Upper lobe of left lung (tissue), 6 donors: Measurements from ENCODE around the gene SUSD2. TPM values are rescaled to one million over a fixed set of nuclear protein-coding genes. Genes with fewer than 3 reads are reported as not detected.

ENCODE experiments used
- ATAC-seq, 2 donors: fragments of 200-7000 bp; cut with Tn5 transposase; one replicate each; pipeline ENCODE4 v1.9.1; 2022; ENCODE audit warnings: mild to moderate bottlenecking in 2 of 2, moderate library complexity in 2 of 2; ENCODE audit not compliant: low FRiP score in 2 of 2
- DNase-seq, 2 donors: peaks; one replicate each; pipeline ENCODE4 v3.0.0-alpha.2; 2019 to 2020
- H3K27ac ChIP-seq, 4 donors: fragments of 200-600 bp; sonication (generic); one replicate each; pipeline ENCODE4 v1.5.1; 2016 to 2019
- H3K27me3 ChIP-seq, 4 donors: fragments of 200-600 bp; sonication (generic); one replicate each; pipeline ENCODE4 v1.5.1; 2017 to 2019
- H3K36me3 ChIP-seq, 4 donors: fragments of 200-600 bp; sonication (generic); one replicate each; pipeline ENCODE4 v1.5.1; 2016 to 2019
- H3K4me1 ChIP-seq, 4 donors: fragments of 200-600 bp; sonication (generic); one replicate each; pipeline ENCODE4 v1.5.1; 2018 to 2019
- H3K4me3 ChIP-seq, 4 donors: fragments of 200-600 bp; sonication (generic); one replicate each; pipeline ENCODE4 v1.5.1; 2017 to 2019; ENCODE audit warnings: mild to moderate bottlenecking in 2 of 4, moderate library complexity in 1 of 4
- H3K9me3 ChIP-seq, 4 donors: fragments of 200-600 bp; sonication (generic); one replicate each; pipeline ENCODE4 v1.5.1; 2018 to 2019
- EP300 ChIP-seq, 4 donors: sonication (generic); formaldehyde crosslinking; IDR thresholded peaks; one replicate each; pipeline ENCODE4 v1.5.1; 2017; ENCODE audit warnings: antibody characterized with exemption in 4 of 4, control low read depth in 2 of 4
- POLR2A ChIP-seq, 4 donors: fragments of 450-650 bp; IDR thresholded peaks; one replicate each; pipeline ENCODE4 v1.5.1; 2016 to 2017; ENCODE audit warnings: antibody characterized with exemption in 4 of 4, mild to moderate bottlenecking in 2 of 4
- POLR2AphosphoS5 ChIP-seq, 2 donors: sonication (generic); formaldehyde crosslinking; IDR thresholded peaks; one replicate each; pipeline ENCODE4 v1.5.1; 2017; ENCODE audit warnings: antibody characterized with exemption in 2 of 2
- WGBS, 2 donors: methylation state at CpG; one replicate each; pipeline ENCODE4 v1.1.5; 2017 to 2018; 5-methylcytosine and 5-hydroxymethylcytosine counted together
- total RNA-seq, 6 donors: library from RNA; depleted of rRNA in 4 of 6; stranded (reverse); fragments of >200 nt in 4 of 6; gene quantifications; one replicate each; pipeline versions ENCODE4 v1.1.0 to v1.2.1, GENCODE V29; 2016 to 2021
- TF ChIP-seq, protein P1 (sequence below), 6 experiments: fragments of 450-650 bp in 4 of 6; fragments of 200-600 bp in 2 of 6; sonication (generic) in 2 of 6; IDR thresholded peaks; one replicate each; pipeline ENCODE4 v1.5.1; 2016 to 2019; ENCODE audit warnings: antibody characterized with exemption in 6 of 6
- donor health status: DM: no; HTN: no; CAD: no; lungs with moderate emphysema.
- donor health status: DM: no; HTN: yes; CAD: no; lungs with severe emphysema.

Gene SUSD2
- total RNA-seq, 6 donors from 2014 or later = 191 to 645 (median 348) TPM

DNA sequence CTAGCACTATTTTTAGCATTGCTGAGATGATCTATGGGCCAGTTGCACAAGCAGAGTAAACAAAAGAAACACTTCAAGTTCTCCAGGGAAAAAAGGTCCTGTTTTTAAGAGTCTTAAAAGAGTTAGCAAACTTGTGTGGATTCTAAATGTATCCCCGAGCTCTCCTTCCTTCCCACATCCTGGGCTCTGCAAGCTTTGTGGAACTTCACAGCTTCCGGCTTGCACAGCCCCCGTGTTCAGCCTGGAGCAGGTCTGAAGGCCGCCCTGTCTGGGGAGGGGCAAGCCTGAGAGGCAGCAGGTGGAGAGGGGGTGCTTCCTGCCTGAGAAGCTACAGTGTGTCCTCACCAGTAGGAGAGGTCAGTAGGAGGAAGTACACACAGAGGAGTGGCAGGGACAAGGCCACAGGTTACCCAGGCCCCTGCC, 35.1 kb upstream of the SUSD2 start:
- DNase-seq = peak in 1 of 2 donors; percentile 92
- peak; percentile 67 to 85 for ATAC-seq
- WGBS, 2 donors = 0 to 8% methylated on average over 1 to 4 of the region's 4 CpGs

DNA sequence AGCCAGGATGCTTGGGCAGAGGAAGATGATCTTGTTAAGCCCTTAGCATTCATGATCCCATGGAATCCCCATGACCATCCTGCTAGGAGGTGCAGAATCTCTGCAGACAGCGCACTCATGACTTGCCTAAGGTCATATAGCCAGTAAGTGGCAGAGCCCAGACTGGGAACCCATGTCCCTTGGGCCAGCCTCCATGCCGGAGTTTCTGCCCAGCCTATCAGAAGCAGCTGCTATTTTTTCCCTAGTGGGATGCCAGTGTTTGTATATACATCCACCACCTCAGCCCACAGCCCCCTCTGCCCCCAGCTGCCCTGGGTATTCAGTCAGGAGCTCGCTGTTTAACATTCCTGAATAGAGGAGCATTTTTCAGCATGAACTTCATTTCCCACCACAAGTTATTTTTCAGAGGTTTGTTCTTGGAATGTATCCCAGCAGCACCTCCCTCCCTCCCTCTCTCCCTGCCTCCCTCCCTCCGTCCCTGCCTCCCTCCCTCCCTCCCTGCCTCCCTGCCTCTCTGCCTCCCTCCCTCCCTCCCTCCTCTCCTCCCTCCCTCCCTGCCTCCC, 34.4 kb upstream of the SUSD2 start:
- Histone ChIP-seq H3K4me3 (no peak overlapping the region), H3K4me1 (peaks cover 60 to 75% (median 62%) of the 10 kb centered on the region in 4 donors), H3K27ac (peak overlapping the region; percentile 73 to 88 (median 80)), H3K36me3 (no peaks in the 10 kb centered on the region), H3K27me3 (no peaks in the 10 kb centered on the region), H3K9me3 (no peaks in the 10 kb centered on the region)
- DNase-seq (no peak), ATAC-seq (peak; percentile 28 to 30)
- TF ChIP-seq POLR2AphosphoS5 (IDR thresholded peaks at IDR 0.05) (no peak), EP300 (IDR thresholded peaks at IDR 0.05) (no peak), POLR2A (IDR thresholded peaks at IDR 0.05) (no peak)
- TF ChIP-seq, protein P1, sequence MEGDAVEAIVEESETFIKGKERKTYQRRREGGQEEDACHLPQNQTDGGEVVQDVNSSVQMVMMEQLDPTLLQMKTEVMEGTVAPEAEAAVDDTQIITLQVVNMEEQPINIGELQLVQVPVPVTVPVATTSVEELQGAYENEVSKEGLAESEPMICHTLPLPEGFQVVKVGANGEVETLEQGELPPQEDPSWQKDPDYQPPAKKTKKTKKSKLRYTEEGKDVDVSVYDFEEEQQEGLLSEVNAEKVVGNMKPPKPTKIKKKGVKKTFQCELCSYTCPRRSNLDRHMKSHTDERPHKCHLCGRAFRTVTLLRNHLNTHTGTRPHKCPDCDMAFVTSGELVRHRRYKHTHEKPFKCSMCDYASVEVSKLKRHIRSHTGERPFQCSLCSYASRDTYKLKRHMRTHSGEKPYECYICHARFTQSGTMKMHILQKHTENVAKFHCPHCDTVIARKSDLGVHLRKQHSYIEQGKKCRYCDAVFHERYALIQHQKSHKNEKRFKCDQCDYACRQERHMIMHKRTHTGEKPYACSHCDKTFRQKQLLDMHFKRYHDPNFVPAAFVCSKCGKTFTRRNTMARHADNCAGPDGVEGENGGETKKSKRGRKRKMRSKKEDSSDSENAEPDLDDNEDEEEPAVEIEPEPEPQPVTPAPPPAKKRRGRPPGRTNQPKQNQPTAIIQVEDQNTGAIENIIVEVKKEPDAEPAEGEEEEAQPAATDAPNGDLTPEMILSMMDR (IDR thresholded peaks at IDR 0.05) = no peak
- 20 to 27% methylated on average over 3 to 4 of the region's 4 CpGs for WGBS, 2 donors

More for the DNA sequence above, 35.1 kb upstream of the SUSD2 start:
- H3K4me3 ChIP-seq = no peak overlapping the region
- TF ChIP-seq, protein P1 (IDR thresholded peaks at IDR 0.05) = no peak
- TF ChIP-seq POLR2A (IDR thresholded peaks at IDR 0.05) = peak in 1 of 4 donors; percentile 33
- TF ChIP-seq POLR2AphosphoS5 (IDR thresholded peaks at IDR 0.05) = peak; percentile 7 to 61
- TF ChIP-seq EP300 (IDR thresholded peaks at IDR 0.05) = peak in 2 of 4 donors; percentile 32
- H3K4me1 ChIP-seq = peaks cover 60 to 78% (median 67%) of the 10 kb centered on the region in 4 donors
- H3K27ac ChIP-seq = peak overlapping the region; percentile 73 to 88 (median 80)
- H3K9me3 ChIP-seq = no peaks in the 10 kb centered on the region
- no peaks in the 10 kb centered on the region for H3K36me3 ChIP-seq
- no peaks in the 10 kb centered on the region for H3K27me3 ChIP-seq

DNA sequence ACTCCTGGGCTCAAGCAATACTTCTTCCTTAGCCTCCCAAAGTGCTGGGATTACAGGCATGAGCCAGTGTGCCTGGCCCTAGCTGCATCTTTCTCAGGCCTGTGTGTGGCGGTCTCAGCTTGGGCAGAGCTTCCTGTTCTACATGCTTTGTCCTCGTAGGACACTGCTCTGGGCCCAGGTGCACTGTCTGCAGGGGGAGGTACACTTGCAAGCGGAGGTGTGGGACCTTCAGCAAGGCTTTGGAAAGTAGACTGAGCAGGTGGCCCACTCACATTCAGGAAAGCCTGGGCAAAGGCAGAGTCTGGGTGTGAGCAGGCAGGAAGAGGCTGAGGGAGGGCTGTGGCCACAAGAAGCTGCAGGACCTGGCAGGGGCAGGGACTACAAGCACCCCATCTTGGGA, 33.6 kb upstream of the SUSD2 start:
- WGBS, 2 donors = 55 to 61% methylated on average over 3 of the region's 3 CpGs
- Histone ChIP-seq H3K27me3 (no peaks in the 10 kb centered on the region), H3K9me3 (no peaks in the 10 kb centered on the region), H3K4me1 (peaks cover 56 to 71% (median 65%) of the 10 kb centered on the region in 4 donors), H3K36me3 (no peaks in the 10 kb centered on the region), H3K27ac (peak overlapping the region; percentile 24 to 88 (median 78)), H3K4me3 (no peak overlapping the region)
- ATAC-seq = no peak
- TF ChIP-seq EP300 (IDR thresholded peaks at IDR 0.05) = no peak
- TF ChIP-seq POLR2AphosphoS5 (IDR thresholded peaks at IDR 0.05) = no peak
- no peak for TF ChIP-seq POLR2A (IDR thresholded peaks at IDR 0.05)
- TF ChIP-seq, protein P1 (IDR thresholded peaks at IDR 0.05) = no peak
- DNase-seq = no peak

DNA sequence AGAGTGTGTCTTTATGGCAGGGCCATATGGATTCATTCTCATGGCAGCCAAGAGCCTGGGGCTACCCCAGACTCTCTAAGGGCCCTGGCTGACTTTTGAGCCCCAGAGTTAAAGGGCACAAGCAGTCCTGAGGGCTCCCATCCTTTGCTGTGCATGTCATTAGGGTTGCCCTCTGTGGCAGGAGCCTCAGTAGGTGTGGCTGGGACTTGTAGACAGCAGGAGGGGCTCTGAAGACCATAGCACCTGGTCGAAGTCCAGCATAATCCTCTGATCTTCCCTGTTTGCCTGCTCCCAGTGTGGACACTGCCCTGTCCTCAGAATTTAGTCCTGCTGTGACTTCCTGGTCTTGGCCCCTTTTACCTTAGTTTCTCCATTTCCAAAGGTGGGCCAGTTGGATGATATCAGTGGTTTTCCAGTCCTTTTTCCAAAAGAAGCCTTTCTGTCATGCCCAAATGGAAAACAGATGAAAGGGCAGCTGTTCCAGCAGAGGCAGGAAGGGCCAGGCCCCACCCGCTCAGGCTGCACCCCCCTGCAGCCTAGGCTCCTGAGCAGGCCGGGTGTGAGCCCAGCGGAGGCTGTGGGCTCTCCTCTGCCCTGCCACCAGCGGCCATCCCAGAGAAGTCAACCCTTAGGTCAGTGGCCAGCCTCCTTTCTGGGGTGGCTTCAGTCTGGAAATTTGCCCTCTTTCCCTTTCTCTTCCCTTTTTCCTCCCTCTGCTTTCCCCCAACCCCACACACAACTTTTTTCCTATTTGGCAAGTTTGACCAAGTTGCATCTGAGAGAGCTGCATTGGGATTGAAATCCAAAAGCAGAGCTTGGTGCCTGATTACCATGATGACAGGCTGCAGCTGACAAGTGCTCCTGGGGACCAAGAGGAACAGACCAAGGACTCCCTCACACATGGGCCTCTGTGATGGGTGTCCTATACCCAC, 32.8 kb upstream of the SUSD2 start:
- Histone ChIP-seq H3K27me3 (no peaks in the 10 kb centered on the region), H3K4me1 (peaks cover 60 to 75% (median 69%) of the 10 kb centered on the region in 4 donors), H3K4me3 (no peak overlapping the region), H3K27ac (peak overlapping the region in 3 of 4 donors; percentile 73 to 88 (median 83)), H3K36me3 (no peaks in the 10 kb centered on the region), H3K9me3 (no peaks in the 10 kb centered on the region)
- TF ChIP-seq POLR2AphosphoS5 (IDR thresholded peaks at IDR 0.05) = no peak
- TF ChIP-seq, protein P1 (IDR thresholded peaks at IDR 0.05) = no peak
- TF ChIP-seq EP300 (IDR thresholded peaks at IDR 0.05) = no peak
- no peak for TF ChIP-seq POLR2A (IDR thresholded peaks at IDR 0.05)
- WGBS, 2 donors = 83 to 86% methylated on average over 4 to 5 of the region's 5 CpGs
- ATAC-seq (no peak), DNase-seq (no peak)
